ENCODE data around the gene ADAMTS16. TPM values are rescaled to one million over a fixed set of nuclear protein-coding genes. Genes with fewer than 3 reads are reported as not detected.

The ADAMTS16 gene
- total and polyA plus RNA-seq, 10 donors, result not detected

DNA sequence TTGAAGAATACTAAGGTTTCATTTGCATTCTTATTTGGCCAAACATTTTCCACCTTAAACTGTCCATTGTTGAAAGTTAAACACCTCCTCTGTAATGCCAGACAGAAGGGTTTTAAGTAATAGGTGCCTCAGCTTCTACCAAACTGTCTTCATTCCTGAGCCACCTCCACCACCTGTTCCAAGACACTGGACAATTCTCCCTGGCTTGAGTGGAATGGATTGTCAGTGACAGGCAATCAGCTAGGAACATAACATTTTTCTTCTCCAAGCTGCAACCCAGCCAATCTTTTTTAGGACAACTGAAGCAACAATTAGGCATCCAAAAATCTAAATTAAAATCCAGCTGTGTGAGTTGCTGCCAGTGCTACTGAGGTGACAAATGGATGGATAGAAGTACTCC lies 208.4 kb downstream of the ADAMTS16 start:
- Histone ChIP-seq H3K9me3 (no peaks in the 10 kb centered on the region), H3K27ac (no peak overlapping the region), H3K4me3 (no peak overlapping the region), H3K27me3 (replicated peaks in 1 of 7) (no peaks in the 10 kb centered on the region), H3K4me1 (peaks cover 0 to 22% (median 4%) of the 10 kb centered on the region in 6 donors), H3K36me3 (no peaks in the 10 kb centered on the region)
- DNase-seq, result no peak
- intact Hi-C loops (cut with DNase I; ENCODE audit: low total_unique reads), result no loop called here
- TF ChIP-seq POLR2A (IDR thresholded peaks at IDR 0.05), result no peak
- TF ChIP-seq POLR2AphosphoS5 (IDR thresholded peaks at IDR 0.05), result no peak
- TF ChIP-seq, protein P1, sequence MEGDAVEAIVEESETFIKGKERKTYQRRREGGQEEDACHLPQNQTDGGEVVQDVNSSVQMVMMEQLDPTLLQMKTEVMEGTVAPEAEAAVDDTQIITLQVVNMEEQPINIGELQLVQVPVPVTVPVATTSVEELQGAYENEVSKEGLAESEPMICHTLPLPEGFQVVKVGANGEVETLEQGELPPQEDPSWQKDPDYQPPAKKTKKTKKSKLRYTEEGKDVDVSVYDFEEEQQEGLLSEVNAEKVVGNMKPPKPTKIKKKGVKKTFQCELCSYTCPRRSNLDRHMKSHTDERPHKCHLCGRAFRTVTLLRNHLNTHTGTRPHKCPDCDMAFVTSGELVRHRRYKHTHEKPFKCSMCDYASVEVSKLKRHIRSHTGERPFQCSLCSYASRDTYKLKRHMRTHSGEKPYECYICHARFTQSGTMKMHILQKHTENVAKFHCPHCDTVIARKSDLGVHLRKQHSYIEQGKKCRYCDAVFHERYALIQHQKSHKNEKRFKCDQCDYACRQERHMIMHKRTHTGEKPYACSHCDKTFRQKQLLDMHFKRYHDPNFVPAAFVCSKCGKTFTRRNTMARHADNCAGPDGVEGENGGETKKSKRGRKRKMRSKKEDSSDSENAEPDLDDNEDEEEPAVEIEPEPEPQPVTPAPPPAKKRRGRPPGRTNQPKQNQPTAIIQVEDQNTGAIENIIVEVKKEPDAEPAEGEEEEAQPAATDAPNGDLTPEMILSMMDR (IDR thresholded peaks at IDR 0.05 in 8 of 11, conservative IDR thresholded peaks at IDR 0.05 in 3 of 11), result no peak

DNA sequence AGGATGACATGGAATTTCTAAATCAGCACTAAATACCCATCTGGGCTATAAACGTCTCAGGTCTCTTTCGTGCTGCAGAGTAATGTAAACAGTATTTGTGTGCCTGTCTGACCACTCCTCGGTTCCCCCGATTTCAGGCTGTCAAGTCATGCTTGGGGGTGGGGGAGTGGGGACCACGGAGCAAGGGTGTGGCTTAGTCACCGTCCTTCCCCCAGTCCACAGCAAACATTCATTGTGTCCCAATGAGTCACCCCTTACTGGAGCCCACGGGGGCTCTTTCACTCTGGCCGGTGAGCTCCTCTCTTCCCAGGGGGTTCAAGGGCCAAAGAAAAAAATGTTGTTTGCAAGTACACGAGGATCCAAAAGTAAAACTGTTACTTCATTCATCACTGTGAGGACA lies 210.0 kb downstream of the ADAMTS16 start:
- no peaks in the 10 kb centered on the region for H3K27me3 ChIP-seq (replicated peaks in 1 of 7)
- intact Hi-C loops (cut with DNase I; ENCODE audit: low total_unique reads), result no loop called here
- H3K36me3 ChIP-seq, result no peaks in the 10 kb centered on the region
- no peak overlapping the region for H3K27ac ChIP-seq
- H3K4me3 ChIP-seq, result no peak overlapping the region
- TF ChIP-seq, protein P1 (IDR thresholded peaks at IDR 0.05 in 8 of 11, conservative IDR thresholded peaks at IDR 0.05 in 3 of 11), result no peak
- no peak for TF ChIP-seq POLR2A (IDR thresholded peaks at IDR 0.05)
- no peak for TF ChIP-seq POLR2AphosphoS5 (IDR thresholded peaks at IDR 0.05)
- no peak for DNase-seq
- 59 to 72% (median 67%) methylated on average over 9 of the region's 9 CpGs for WGBS, 5 donors
- peaks cover 0 to 13% (median 0%) of the 10 kb centered on the region in 6 donors for H3K4me1 ChIP-seq
- no peaks in the 10 kb centered on the region for H3K9me3 ChIP-seq

DNA sequence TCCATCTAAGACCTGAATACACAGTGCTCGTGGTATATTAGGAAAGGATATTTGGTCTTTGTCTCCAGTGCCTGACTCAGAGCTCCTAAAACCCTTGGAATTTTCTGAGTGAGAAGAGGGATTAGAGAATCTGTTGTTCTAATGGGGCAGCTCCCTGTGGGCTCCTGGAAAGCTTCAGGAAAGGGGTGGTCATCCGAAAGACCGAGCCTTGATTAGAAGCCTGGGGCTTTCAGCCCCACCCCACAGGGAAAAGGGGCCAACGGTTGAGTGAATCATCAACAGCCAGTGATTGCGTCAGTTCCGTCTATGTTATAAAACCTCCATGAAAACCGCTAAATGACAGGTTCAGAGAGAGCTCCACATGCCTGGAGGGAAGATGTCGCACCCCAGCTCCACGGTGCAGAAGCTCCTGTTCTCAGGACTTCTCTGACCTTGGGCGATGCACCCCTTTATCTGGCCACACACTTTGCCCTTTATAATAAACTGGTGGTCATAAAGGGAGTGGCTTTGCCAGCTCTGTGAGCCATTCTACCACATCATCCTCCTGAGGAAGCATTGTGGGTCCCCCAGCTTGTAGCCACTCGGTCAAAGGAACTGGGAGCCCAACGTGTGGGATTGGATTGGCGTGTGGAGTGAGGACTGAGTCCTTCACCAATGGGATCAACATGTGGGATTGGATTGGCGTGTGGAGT lies 211.3 kb downstream of the ADAMTS16 start:
- Histone ChIP-seq H3K9me3 (no peaks in the 10 kb centered on the region), H3K27ac (no peak overlapping the region), H3K27me3 (replicated peaks in 1 of 7) (no peaks in the 10 kb centered on the region), H3K4me3 (no peak overlapping the region), H3K36me3 (no peaks in the 10 kb centered on the region), H3K4me1 (peaks cover 0 to 13% (median 0%) of the 10 kb centered on the region in 6 donors)
- intact Hi-C loops (cut with DNase I; ENCODE audit: low total_unique reads), result no loop called here
- 90 to 94% (median 92%) methylated on average over 14 of the region's 14 CpGs for WGBS, 5 donors
- DNase-seq, result no peak
- TF ChIP-seq POLR2A (IDR thresholded peaks at IDR 0.05) (no peak), POLR2AphosphoS5 (IDR thresholded peaks at IDR 0.05) (no peak)
- TF ChIP-seq, protein P1 (IDR thresholded peaks at IDR 0.05 in 8 of 11, conservative IDR thresholded peaks at IDR 0.05 in 3 of 11), result no peak

DNA sequence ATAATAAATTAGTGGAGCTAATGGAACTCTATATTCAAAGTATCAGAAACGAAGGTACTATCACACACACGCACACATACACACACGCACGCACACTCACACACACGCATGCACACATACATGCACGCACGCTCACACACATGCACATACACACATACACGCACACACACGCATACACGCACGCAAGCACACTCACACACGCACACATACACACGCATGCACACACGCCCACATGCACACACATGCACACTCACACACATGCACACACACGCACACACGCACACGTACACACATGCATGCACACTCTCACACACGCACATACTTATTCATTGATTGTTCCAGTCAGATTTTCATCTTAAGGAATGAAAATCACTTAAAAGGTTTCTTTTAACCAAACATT lies 212.5 kb downstream of the ADAMTS16 start:
- 92 to 97% (median 95%) methylated on average over 18 of the region's 18 CpGs for WGBS, 5 donors
- Histone ChIP-seq H3K36me3 (no peaks in the 10 kb centered on the region), H3K9me3 (no peaks in the 10 kb centered on the region), H3K4me3 (no peak overlapping the region), H3K27ac (no peak overlapping the region), H3K4me1 (peaks cover 0 to 12% (median 0%) of the 10 kb centered on the region in 6 donors), H3K27me3 (replicated peaks in 1 of 7) (no peaks in the 10 kb centered on the region)
- DNase-seq, result no peak
- no peak for TF ChIP-seq POLR2A (IDR thresholded peaks at IDR 0.05)
- no peak for TF ChIP-seq POLR2AphosphoS5 (IDR thresholded peaks at IDR 0.05)
- TF ChIP-seq, protein P1 (IDR thresholded peaks at IDR 0.05 in 8 of 11, conservative IDR thresholded peaks at IDR 0.05 in 3 of 11), result no peak
- intact Hi-C loops (cut with DNase I; ENCODE audit: low total_unique reads), result no loop called here
